Neural cell (in vitro differentiated cells): ENCODE data around the gene GFPT1. TPM values are rescaled to one million over a fixed set of nuclear protein-coding genes. Genes with fewer than 3 reads are reported as not detected.

ENCODE experiments used
- H2AFZ ChIP-seq: fragments of 200-600, 300-800 bp; sonication (generic), shearing (Covaris generic); 2 replicates; pipeline ENCODE4 v1.6.0; 2014; ENCODE audit warnings: low read depth, mild to moderate bottlenecking, antibody characterized with exemption, low read length, moderate library complexity
- H3F3A ChIP-seq: fragments of 200-600 bp; shearing (Covaris generic); 2 replicates; pipeline ENCODE4 v1.6.1; 2016; ENCODE audit warnings: mild to moderate bottlenecking, moderate library complexity, mixed read lengths, antibody characterized with exemption, low read length; ENCODE audit not compliant: insufficient read depth, poor library complexity, severe bottlenecking
- H3K27ac ChIP-seq: fragments of 200-600, 300-800 bp; sonication (generic), shearing (Covaris generic); 2 replicates; pipeline ENCODE4 v1.5.1; 2014; ENCODE audit warnings: mild to moderate bottlenecking, low read length, moderate library complexity
- H3K27me3 ChIP-seq: fragments of 300-800, 200-600 bp; sonication (generic), shearing (Covaris generic); 2 replicates; pipeline ENCODE4 v1.6.0; 2014; ENCODE audit warnings: mild to moderate bottlenecking, low read depth, low read length, moderate library complexity; ENCODE audit not compliant: insufficient read depth
- H3K36me3 ChIP-seq: fragments of 300-800, 200-600 bp; sonication (generic), shearing (Covaris generic); 2 replicates; pipeline ENCODE4 v1.5.1; 2014; ENCODE audit warnings: mild to moderate bottlenecking, antibody characterized with exemption, low read length, moderate library complexity; ENCODE audit not compliant: insufficient read depth
- H3K4me2 ChIP-seq: fragments of 300-800, 200-600 bp; sonication (generic), shearing (Covaris generic); 2 replicates; pipeline ENCODE4 v1.6.0; 2014; ENCODE audit warnings: mild to moderate bottlenecking, low read length
- H3K4me3 ChIP-seq: fragments of 300-800, 200-600 bp; sonication (generic), shearing (Covaris generic); 2 replicates; pipeline ENCODE4 v1.5.1; 2014; ENCODE audit warnings: mild to moderate bottlenecking, low read length, moderate library complexity
- H3K79me2 ChIP-seq: fragments of 200-600 bp; shearing (Covaris generic); replicated peaks from 2 replicates; pipeline ENCODE4 v1.6.0; 2014; ENCODE audit warnings: mild to moderate bottlenecking, low read length, moderate library complexity; ENCODE audit not compliant: insufficient read depth
- H3K9ac ChIP-seq: fragments of 300-800, 200-600 bp; sonication (generic), shearing (Covaris generic); 2 replicates; pipeline ENCODE4 v1.6.1; 2016; ENCODE audit warnings: mild to moderate bottlenecking, low read length, mixed read lengths
- H3K9me2 ChIP-seq: fragments of 200-600 bp; shearing (Covaris generic); 2 replicates; pipeline ENCODE4 v1.6.1; 2016; ENCODE audit warnings: mild to moderate bottlenecking, low read length, mixed read lengths; ENCODE audit not compliant: insufficient read depth
- H3K9me3 ChIP-seq: fragments of 200-600, 300-800 bp; sonication (generic), shearing (Covaris generic); 2 replicates; pipeline ENCODE4 v1.6.1; 2016; ENCODE audit warnings: mild to moderate bottlenecking, mixed run types, low read length, moderate library complexity, mixed read lengths
- H4K20me1 ChIP-seq: fragments of 200-600 bp; shearing (Covaris generic); 2 replicates; pipeline ENCODE4 v1.6.1; 2016; ENCODE audit warnings: mild to moderate bottlenecking, mixed run types; ENCODE audit not compliant: insufficient read depth
- EP300 ChIP-seq: fragments of 450-650 bp; conservative IDR thresholded peaks from 2 replicates; pipeline ENCODE4 v1.6.1; 2014; ENCODE audit warnings: antibody characterized with exemption, mild to moderate bottlenecking, moderate library complexity; ENCODE audit not compliant: poor library complexity, severe bottlenecking
- EZH2 ChIP-seq: fragments of 200-600, 300-800 bp; shearing (Covaris generic), sonication (generic); IDR thresholded peaks from 2 replicates; pipeline ENCODE4 v1.6.1; 2014; ENCODE audit warnings: antibody characterized with exemption, low read length, borderline replicate concordance, mild to moderate bottlenecking; ENCODE audit not compliant: insufficient read depth, poor library complexity, severe bottlenecking
- MXI1 ChIP-seq: fragments of 450-650 bp; conservative IDR thresholded peaks from 2 replicates; pipeline ENCODE4 v1.6.1; 2014; ENCODE audit warnings: antibody characterized with exemption, mild to moderate bottlenecking; ENCODE audit not compliant: poor library complexity, severe bottlenecking
- POLR2AphosphoS5 ChIP-seq: IDR thresholded peaks from 2 replicates; pipeline ENCODE4 v1.6.1; 2012
- RAD21 ChIP-seq: fragments of 450-650 bp; conservative IDR thresholded peaks from 2 replicates; pipeline ENCODE4 v1.6.1; 2014; ENCODE audit warnings: antibody characterized with exemption, mild to moderate bottlenecking, moderate library complexity
- SMC3 ChIP-seq: fragments of 450-650 bp; conservative IDR thresholded peaks from 2 replicates; pipeline ENCODE4 v1.6.1; 2014; ENCODE audit warnings: antibody characterized with exemption, mild to moderate bottlenecking, moderate library complexity; ENCODE audit not compliant: poor library complexity
- TAF1 ChIP-seq: IDR thresholded peaks from 2 replicates; pipeline ENCODE4 v1.6.1; 2012; ENCODE audit warnings: low read depth
- polyA plus RNA-seq: library from polyadenylated mRNA; depleted of rRNA; stranded (reverse); fragments of >200 nt; gene quantifications from 2 replicates; pipeline ENCODE4 v1.2.3, GENCODE V29; 2014
- TF ChIP-seq, protein P1 (sequence below): IDR thresholded peaks from 2 replicates; pipeline ENCODE4 v1.6.1; 2012; ENCODE audit warnings: borderline replicate concordance
- TF ChIP-seq, protein P2 (sequence below): fragments of 450-650 bp; IDR thresholded peaks from 2 replicates; pipeline ENCODE4 v1.5.1; 2014; ENCODE audit warnings: antibody characterized with exemption, mild to moderate bottlenecking, moderate library complexity; ENCODE audit not compliant: poor library complexity, severe bottlenecking

Gene GFPT1
- polyA plus RNA-seq, 1 donor from 2014 or later: 39.4 TPM

DNA sequence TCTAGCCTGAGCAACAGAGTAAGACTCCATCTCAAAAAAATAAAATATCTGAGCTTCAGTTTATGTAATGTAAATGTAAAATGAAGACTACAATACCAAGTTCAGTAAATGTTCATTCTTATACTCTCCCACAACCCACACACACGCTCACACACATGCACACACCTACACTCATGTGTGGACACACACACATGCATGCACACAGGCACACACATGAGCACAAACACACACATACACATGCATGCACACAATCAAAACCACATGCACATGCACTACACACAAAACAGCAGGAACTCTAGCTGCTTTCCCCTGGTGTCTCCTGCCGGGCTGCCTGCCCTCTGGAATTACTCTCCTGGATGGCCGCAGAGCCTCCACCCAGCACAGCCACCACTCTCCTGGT lies 90.6 kb downstream of the GFPT1 start:
- H3K4me3 ChIP-seq: no peak overlapping the region
- no peaks in the 10 kb centered on the region for H3K27me3 ChIP-seq
- no peak for TF ChIP-seq MXI1
- no peak overlapping the region for H3K4me2 ChIP-seq
- H3K79me2 ChIP-seq: no peaks in the 10 kb centered on the region
- no peak overlapping the region for H3K27ac ChIP-seq
- H3K9ac ChIP-seq: no peak overlapping the region
- H2AFZ ChIP-seq: no peak overlapping the region
- no peaks in the 10 kb centered on the region for H3K9me2 ChIP-seq
- no peaks in the 10 kb centered on the region for H3K36me3 ChIP-seq
- no peaks in the 10 kb centered on the region for H3K9me3 ChIP-seq
- no peaks in the 10 kb centered on the region for H4K20me1 ChIP-seq
- no peaks in the 10 kb centered on the region for H3F3A ChIP-seq

DNA sequence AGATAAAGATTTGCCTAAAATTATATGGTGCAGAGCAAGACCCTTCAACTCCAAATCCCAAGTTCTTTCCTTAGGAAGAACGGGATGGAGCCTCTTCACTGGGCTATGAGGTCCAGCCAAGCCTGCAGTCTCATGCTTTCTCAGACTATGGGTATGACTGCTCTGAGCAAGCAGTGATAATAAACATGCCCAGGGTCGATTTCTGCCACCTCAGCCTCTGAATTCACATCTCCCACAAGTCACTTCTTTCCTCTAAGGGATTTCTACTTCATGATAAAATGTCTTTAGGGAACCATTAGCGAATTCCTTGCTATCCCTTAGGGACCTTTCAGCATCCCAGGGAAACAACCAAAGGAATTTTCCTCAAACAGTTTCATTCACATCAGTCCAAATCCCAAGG lies 94.8 kb downstream of the GFPT1 start:
- Histone ChIP-seq H3K4me2 (no peak overlapping the region), H3K4me3 (no peak overlapping the region), H3K27ac (no peak overlapping the region), H3K36me3 (no peaks in the 10 kb centered on the region), H3K27me3 (no peaks in the 10 kb centered on the region), H4K20me1 (no peaks in the 10 kb centered on the region), H3K79me2 (no peaks in the 10 kb centered on the region), H3K9me2 (no peaks in the 10 kb centered on the region), H3F3A (no peaks in the 10 kb centered on the region), H3K9ac (no peak overlapping the region), H2AFZ (no peak overlapping the region), H3K9me3 (no peaks in the 10 kb centered on the region)
- no peak for TF ChIP-seq EZH2
- no peak for TF ChIP-seq EP300
- no peak for TF ChIP-seq SMC3
- TF ChIP-seq RAD21: no peak
- no peak for TF ChIP-seq MXI1
- TF ChIP-seq, protein P1, sequence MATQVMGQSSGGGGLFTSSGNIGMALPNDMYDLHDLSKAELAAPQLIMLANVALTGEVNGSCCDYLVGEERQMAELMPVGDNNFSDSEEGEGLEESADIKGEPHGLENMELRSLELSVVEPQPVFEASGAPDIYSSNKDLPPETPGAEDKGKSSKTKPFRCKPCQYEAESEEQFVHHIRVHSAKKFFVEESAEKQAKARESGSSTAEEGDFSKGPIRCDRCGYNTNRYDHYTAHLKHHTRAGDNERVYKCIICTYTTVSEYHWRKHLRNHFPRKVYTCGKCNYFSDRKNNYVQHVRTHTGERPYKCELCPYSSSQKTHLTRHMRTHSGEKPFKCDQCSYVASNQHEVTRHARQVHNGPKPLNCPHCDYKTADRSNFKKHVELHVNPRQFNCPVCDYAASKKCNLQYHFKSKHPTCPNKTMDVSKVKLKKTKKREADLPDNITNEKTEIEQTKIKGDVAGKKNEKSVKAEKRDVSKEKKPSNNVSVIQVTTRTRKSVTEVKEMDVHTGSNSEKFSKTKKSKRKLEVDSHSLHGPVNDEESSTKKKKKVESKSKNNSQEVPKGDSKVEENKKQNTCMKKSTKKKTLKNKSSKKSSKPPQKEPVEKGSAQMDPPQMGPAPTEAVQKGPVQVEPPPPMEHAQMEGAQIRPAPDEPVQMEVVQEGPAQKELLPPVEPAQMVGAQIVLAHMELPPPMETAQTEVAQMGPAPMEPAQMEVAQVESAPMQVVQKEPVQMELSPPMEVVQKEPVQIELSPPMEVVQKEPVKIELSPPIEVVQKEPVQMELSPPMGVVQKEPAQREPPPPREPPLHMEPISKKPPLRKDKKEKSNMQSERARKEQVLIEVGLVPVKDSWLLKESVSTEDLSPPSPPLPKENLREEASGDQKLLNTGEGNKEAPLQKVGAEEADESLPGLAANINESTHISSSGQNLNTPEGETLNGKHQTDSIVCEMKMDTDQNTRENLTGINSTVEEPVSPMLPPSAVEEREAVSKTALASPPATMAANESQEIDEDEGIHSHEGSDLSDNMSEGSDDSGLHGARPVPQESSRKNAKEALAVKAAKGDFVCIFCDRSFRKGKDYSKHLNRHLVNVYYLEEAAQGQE: no peak
- TF ChIP-seq POLR2AphosphoS5: no peak
- TF ChIP-seq TAF1: no peak
- TF ChIP-seq, protein P2, sequence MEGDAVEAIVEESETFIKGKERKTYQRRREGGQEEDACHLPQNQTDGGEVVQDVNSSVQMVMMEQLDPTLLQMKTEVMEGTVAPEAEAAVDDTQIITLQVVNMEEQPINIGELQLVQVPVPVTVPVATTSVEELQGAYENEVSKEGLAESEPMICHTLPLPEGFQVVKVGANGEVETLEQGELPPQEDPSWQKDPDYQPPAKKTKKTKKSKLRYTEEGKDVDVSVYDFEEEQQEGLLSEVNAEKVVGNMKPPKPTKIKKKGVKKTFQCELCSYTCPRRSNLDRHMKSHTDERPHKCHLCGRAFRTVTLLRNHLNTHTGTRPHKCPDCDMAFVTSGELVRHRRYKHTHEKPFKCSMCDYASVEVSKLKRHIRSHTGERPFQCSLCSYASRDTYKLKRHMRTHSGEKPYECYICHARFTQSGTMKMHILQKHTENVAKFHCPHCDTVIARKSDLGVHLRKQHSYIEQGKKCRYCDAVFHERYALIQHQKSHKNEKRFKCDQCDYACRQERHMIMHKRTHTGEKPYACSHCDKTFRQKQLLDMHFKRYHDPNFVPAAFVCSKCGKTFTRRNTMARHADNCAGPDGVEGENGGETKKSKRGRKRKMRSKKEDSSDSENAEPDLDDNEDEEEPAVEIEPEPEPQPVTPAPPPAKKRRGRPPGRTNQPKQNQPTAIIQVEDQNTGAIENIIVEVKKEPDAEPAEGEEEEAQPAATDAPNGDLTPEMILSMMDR: no peak

DNA sequence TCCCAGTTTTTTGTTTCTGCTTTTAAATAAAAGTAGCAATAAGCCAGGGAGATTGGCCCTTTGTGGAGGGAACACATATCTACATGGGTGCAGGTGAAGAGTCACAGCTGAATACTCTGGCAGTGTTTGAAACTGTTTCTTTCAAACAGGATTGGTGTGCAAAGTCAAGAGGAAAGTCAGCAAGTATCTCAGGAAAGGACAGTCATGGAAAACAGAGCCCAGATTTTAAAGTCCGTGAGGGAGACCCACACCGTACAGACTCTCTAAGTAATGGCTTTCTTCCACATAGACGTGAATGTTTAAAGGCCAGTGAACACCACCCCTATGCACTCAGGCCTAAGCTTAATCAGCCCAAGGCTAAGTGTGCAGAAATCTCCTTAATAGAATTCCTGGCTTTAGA lies 95.3 kb downstream of the GFPT1 start:
- Histone ChIP-seq H3K27me3 (no peaks in the 10 kb centered on the region), H3K4me2 (no peak overlapping the region), H3K36me3 (no peaks in the 10 kb centered on the region), H3F3A (no peaks in the 10 kb centered on the region), H3K27ac (no peak overlapping the region), H3K9me2 (no peaks in the 10 kb centered on the region), H3K79me2 (no peaks in the 10 kb centered on the region), H3K9me3 (no peaks in the 10 kb centered on the region), H3K9ac (no peak overlapping the region), H4K20me1 (no peaks in the 10 kb centered on the region), H3K4me3 (no peak overlapping the region), H2AFZ (no peak overlapping the region)
- TF ChIP-seq, protein P2: no peak
- no peak for TF ChIP-seq RAD21
- no peak for TF ChIP-seq EZH2
- TF ChIP-seq EP300: no peak
- TF ChIP-seq SMC3: no peak
- TF ChIP-seq, protein P1: no peak
- no peak for TF ChIP-seq MXI1
- TF ChIP-seq POLR2AphosphoS5: no peak
